Mesendoderm (in vitro differentiated cells): Measurements from ENCODE around the gene IGSF8.
"Not testable (repeated sequence)": the region's sequence is repeated elsewhere in the genome, so short reads cannot be mapped to it uniquely, and the experiment has no call there.

ENCODE experiments used
- DNase-seq: peaks from one replicate; pipeline ENCODE4 v3.0.0; 2013
- H2AK5ac ChIP-seq: 2 replicates; pipeline ENCODE4 v1.6.1; 2013; ENCODE audit warnings: low read length, inconsistent platforms
- H2BK120ac ChIP-seq: 2 replicates; pipeline ENCODE4 v1.6.1; 2013; ENCODE audit warnings: low read depth, mild to moderate bottlenecking, low read length, moderate library complexity, mixed read lengths
- H2BK15ac ChIP-seq: replicated peaks from 2 replicates; pipeline ENCODE4 v1.6.1; 2013; ENCODE audit warnings: low read depth, mild to moderate bottlenecking, moderate library complexity
- H2BK5ac ChIP-seq: 2 replicates; pipeline ENCODE4 v1.6.1; 2013; ENCODE audit warnings: low read length, inconsistent platforms
- H3K18ac ChIP-seq: 2 replicates; pipeline ENCODE4 v1.6.1; 2013; ENCODE audit warnings: mild to moderate bottlenecking, low read length, mixed read lengths
- H3K23ac ChIP-seq: one replicate; pipeline ENCODE4 v1.6.1; 2013; ENCODE audit warnings: low read length
- H3K27ac ChIP-seq: 2 replicates; pipeline ENCODE4 v1.5.1; 2013; ENCODE audit warnings: low read depth, mild to moderate bottlenecking, inconsistent platforms, low read length, moderate library complexity
- H3K27me3 ChIP-seq: 2 replicates; pipeline ENCODE4 v1.6.1; 2013; ENCODE audit warnings: low read length, control low read depth, mild to moderate bottlenecking, inconsistent platforms; ENCODE audit not compliant: insufficient read depth, poor library complexity
- H3K36me3 ChIP-seq: 2 replicates; pipeline ENCODE4 v1.6.1; 2013; ENCODE audit warnings: low read length, inconsistent platforms; ENCODE audit not compliant: control insufficient read depth, insufficient read depth
- H3K4ac ChIP-seq: one replicate; pipeline ENCODE4 v1.6.1; 2013; ENCODE audit warnings: low read depth, mild to moderate bottlenecking, low read length, moderate library complexity
- H3K4me1 ChIP-seq: 2 replicates; pipeline ENCODE4 v1.6.1; 2013; ENCODE audit warnings: low read depth, low read length, inconsistent platforms; ENCODE audit not compliant: control insufficient read depth
- H3K4me2 ChIP-seq: 2 replicates; pipeline ENCODE4 v1.6.1; 2013; ENCODE audit warnings: low read length
- H3K4me3 ChIP-seq: 2 replicates; pipeline ENCODE4 v1.5.1; 2013; ENCODE audit warnings: mild to moderate bottlenecking, low read length
- H3K56ac ChIP-seq: one replicate; pipeline ENCODE4 v1.6.1; 2013; ENCODE audit warnings: low read length
- H3K79me1 ChIP-seq: 2 replicates; pipeline ENCODE4 v1.6.1; 2013; ENCODE audit warnings: low read length, inconsistent platforms
- H3K79me2 ChIP-seq: 2 replicates; pipeline ENCODE4 v1.6.1; 2013; ENCODE audit warnings: mild to moderate bottlenecking, low read length; ENCODE audit not compliant: control insufficient read depth, insufficient read depth
- H3K9ac ChIP-seq: 2 replicates; pipeline ENCODE4 v1.6.1; 2013; ENCODE audit warnings: low read length, inconsistent platforms
- H4K5ac ChIP-seq: one replicate; pipeline ENCODE4 v1.6.1; 2013; ENCODE audit warnings: low read length
- H4K8ac ChIP-seq: one replicate; pipeline ENCODE4 v1.6.1; 2013; ENCODE audit warnings: low read depth, mild to moderate bottlenecking, control low read depth, low read length, moderate library complexity
- WGBS: extraction: QIAGEN DNeasy Blood & Tissue Kit; methylation state at CpG from one replicate; pipeline ENCODE4 v1.1.7; 2013; ENCODE audit warnings: low lambda C conversion rate, missing lambda C conversion rate; ENCODE audit not compliant: insufficient coverage; ENCODE audit errors: extremely low coverage; 5-methylcytosine and 5-hydroxymethylcytosine counted together

Gene IGSF8

GRCh38 chr1:160129558-160129957 lies 31.1 kb upstream of the IGSF8 start:
- Histone ChIP-seq H3K4me3 (no peak overlapping the region), H4K8ac (no peak overlapping the region), H3K36me3 (no peaks in the 10 kb centered on the region), H3K4me2 (no peak overlapping the region), H3K27ac (no peak overlapping the region), H4K5ac (no peak overlapping the region), H3K79me1 (no peaks in the 10 kb centered on the region), H3K56ac (no peak overlapping the region), H2BK120ac (no peak overlapping the region), H3K27me3 (no peaks in the 10 kb centered on the region), H3K18ac (no peak overlapping the region), H3K23ac (no peak overlapping the region), H2BK15ac (no peak overlapping the region), H2BK5ac (no peak overlapping the region), H3K79me2 (no peaks in the 10 kb centered on the region), H3K4ac (no peak overlapping the region), H3K4me1 (no peaks in the 10 kb centered on the region), H3K9ac (no peak overlapping the region), H2AK5ac (no peak overlapping the region)
- WGBS = no CpG with 5 or more reads among the region's 3 CpGs
- DNase-seq = no peak

- Histone ChIP-seq H2BK5ac (no peak overlapping the region), H2AK5ac (no peak overlapping the region), H3K9ac (no peak overlapping the region), H3K18ac (no peak overlapping the region), H3K79me1 (no peaks in the 10 kb centered on the region), H3K27me3 (no peaks in the 10 kb centered on the region), H3K4me3 (no peak overlapping the region), H3K4me1 (no peaks in the 10 kb centered on the region), H3K36me3 (no peaks in the 10 kb centered on the region), H3K27ac (no peak overlapping the region), H2BK120ac (no peak overlapping the region), H2BK15ac (no peak overlapping the region), H4K8ac (no peak overlapping the region), H3K4ac (no peak overlapping the region), H3K23ac (no peak overlapping the region), H3K79me2 (no peaks in the 10 kb centered on the region), H4K5ac (no peak overlapping the region), H3K56ac (no peak overlapping the region), H3K4me2 (no peak overlapping the region)
- no CpG with 5 or more reads among the region's 5 CpGs for WGBS
- DNase-seq = no peak
Measured at GRCh38 chr1:160129046-160129445, 30.6 kb upstream of the IGSF8 start.

GRCh38 chr1:160128636-160129035 lies 30.2 kb upstream of the IGSF8 start:
- H2BK15ac ChIP-seq = no peak overlapping the region
- no peaks in the 10 kb centered on the region for H3K27me3 ChIP-seq
- no peaks in the 10 kb centered on the region for H3K36me3 ChIP-seq
- no peak overlapping the region for H3K23ac ChIP-seq
- H2AK5ac ChIP-seq = no peak overlapping the region
- H3K9ac ChIP-seq = no peak overlapping the region
- H3K56ac ChIP-seq = no peak overlapping the region
- no peak overlapping the region for H3K27ac ChIP-seq
- no peak overlapping the region for H3K4ac ChIP-seq
- no peaks in the 10 kb centered on the region for H3K4me1 ChIP-seq
- H3K79me2 ChIP-seq = no peaks in the 10 kb centered on the region
- no peaks in the 10 kb centered on the region for H3K79me1 ChIP-seq
- no peak overlapping the region for H3K18ac ChIP-seq
- H2BK120ac ChIP-seq = no peak overlapping the region
- no peak overlapping the region for H4K5ac ChIP-seq
- no peak for DNase-seq
- no CpG with 5 or more reads among the region's 18 CpGs for WGBS
- H4K8ac ChIP-seq = no peak overlapping the region
- no peak overlapping the region for H2BK5ac ChIP-seq
- no peak overlapping the region for H3K4me3 ChIP-seq
- H3K4me2 ChIP-seq = no peak overlapping the region

GRCh38 chr1:160127865-160128523 lies 29.6 kb upstream of the IGSF8 start:
- no CpG with 5 or more reads among the region's 7 CpGs for WGBS

GRCh38 chr1:160127381-160127780 lies 29.0 kb upstream of the IGSF8 start:
- H2BK5ac ChIP-seq = no peak overlapping the region
- no peaks in the 10 kb centered on the region for H3K36me3 ChIP-seq
- H3K9ac ChIP-seq = no peak overlapping the region
- H4K5ac ChIP-seq = no peak overlapping the region
- WGBS = no CpG with 5 or more reads among the region's 9 CpGs
- DNase-seq = no peak
- no peak overlapping the region for H2AK5ac ChIP-seq
- no peaks in the 10 kb centered on the region for H3K79me2 ChIP-seq
- H3K23ac ChIP-seq = no peak overlapping the region
- H2BK120ac ChIP-seq = no peak overlapping the region
- no peak overlapping the region for H4K8ac ChIP-seq
- no peak overlapping the region for H3K18ac ChIP-seq
- no peak overlapping the region for H3K4ac ChIP-seq
- no peak overlapping the region for H2BK15ac ChIP-seq
- no peaks in the 10 kb centered on the region for H3K79me1 ChIP-seq
- no peak overlapping the region for H3K4me2 ChIP-seq
- H3K4me3 ChIP-seq = no peak overlapping the region
- no peaks in the 10 kb centered on the region for H3K27me3 ChIP-seq
- H3K27ac ChIP-seq = no peak overlapping the region
- H3K4me1 ChIP-seq = no peaks in the 10 kb centered on the region
- no peak overlapping the region for H3K56ac ChIP-seq

More at GRCh38 chr1:160127865-160128523, 29.6 kb upstream of the IGSF8 start:
- Histone ChIP-seq H3K27me3 (no peaks in the 10 kb centered on the region), H3K36me3 (no peaks in the 10 kb centered on the region), H2AK5ac (no peak overlapping the region), H3K18ac (no peak overlapping the region), H3K9ac (no peak overlapping the region), H4K8ac (no peak overlapping the region), H3K79me2 (no peaks in the 10 kb centered on the region), H3K27ac (no peak overlapping the region), H3K4me2 (no peak overlapping the region), H3K79me1 (no peaks in the 10 kb centered on the region), H3K56ac (no peak overlapping the region), H3K4ac (no peak overlapping the region), H3K4me3 (no peak overlapping the region), H3K23ac (no peak overlapping the region), H3K4me1 (no peaks in the 10 kb centered on the region), H2BK15ac (no peak overlapping the region), H4K5ac (no peak overlapping the region), H2BK120ac (no peak overlapping the region), H2BK5ac (no peak overlapping the region)
- no peak for DNase-seq

GRCh38 chr1:160126342-160126741 lies 27.9 kb upstream of the IGSF8 start:
- not testable (repeated sequence) for H3K4ac ChIP-seq, H4K5ac ChIP-seq, DNase-seq, H3K23ac ChIP-seq, H3K9ac ChIP-seq, H3K79me2 ChIP-seq, H3K4me1 ChIP-seq, H2BK5ac ChIP-seq, H3K4me3 ChIP-seq, H2BK120ac ChIP-seq, H3K27ac ChIP-seq, H3K79me1 ChIP-seq, H3K56ac ChIP-seq, H3K36me3 ChIP-seq, H3K18ac ChIP-seq, H3K27me3 ChIP-seq, H3K4me2 ChIP-seq, H2AK5ac ChIP-seq, H4K8ac ChIP-seq, H2BK15ac ChIP-seq
- WGBS = no CpG with 5 or more reads among the region's 4 CpGs
